Caco-2 (cell line): ENCODE measurements around the gene RASGRF2. TPM values are rescaled to one million over a fixed set of nuclear protein-coding genes. Genes with fewer than 3 reads are reported as not detected.

ENCODE experiments used
- BruUV-seq: library from RNA; stranded (reverse); fragments of 400-500 nt; replicated peaks from 2 replicates; lab custom pipeline; 2021; lab: Mats Ljungman, UMichigan
- CTCF ChIA-PET: fragments of 300-600 bp; sonication (Branson Sonifier 250); formaldehyde crosslinking; loops from one replicate; lab custom pipeline; 2022; ENCODE audit warnings: antibody characterized with exemption; lab: Charles Lee
- POLR2A ChIA-PET: fragments of 300-600 bp; sonication (Branson Sonifier 250); formaldehyde crosslinking; loops from one replicate; lab custom pipeline; 2022; ENCODE audit warnings: antibody characterized with exemption; lab: Charles Lee
- DNase-seq, 2 experiments: peaks; one replicate each; pipeline versions ENCODE4 v3.0.0 to v3.0.0-alpha.2; 2020 to 2022
- H3K27me3 ChIP-seq: replicated peaks from 2 replicates; pipeline ENCODE4 v1.6.0; 2011; ENCODE audit warnings: low read length; ENCODE audit not compliant: control insufficient read depth, insufficient read depth
- H3K36me3 ChIP-seq: 2 replicates; pipeline ENCODE4 v1.5.1; 2011; ENCODE audit warnings: low read length; ENCODE audit not compliant: control insufficient read depth, insufficient read depth
- H3K4me1 ChIP-seq: fragments of 250-450 bp; sonication (Bioruptor Pico); 2 replicates; pipeline ENCODE4 v1.5.1; 2020; ENCODE audit warnings: mild to moderate bottlenecking
- H3K4me3 ChIP-seq: 2 replicates; pipeline ENCODE4 v1.5.1; 2011; ENCODE audit warnings: low read depth, mild to moderate bottlenecking, control low read depth, low read length
- H3K9me3 ChIP-seq: fragments of 250-450 bp; sonication (Bioruptor Pico); 2 replicates; pipeline ENCODE4 v1.5.1; 2020; ENCODE audit warnings: mild to moderate bottlenecking, moderate library complexity
- H3K27ac Mint-ChIP-seq: one replicate; pipeline ENCODE4 v1.8.0; 2022; ENCODE audit warnings: mixed read lengths; ENCODE audit not compliant: unreplicated experiment
- H3K27me3 Mint-ChIP-seq: one replicate; pipeline ENCODE4 v1.8.0; 2022; ENCODE audit warnings: mixed read lengths; ENCODE audit not compliant: insufficient read depth, unreplicated experiment
- H3K36me3 Mint-ChIP-seq: one replicate; pipeline ENCODE4 v1.8.0; 2022; ENCODE audit warnings: mild to moderate bottlenecking, mixed read lengths; ENCODE audit not compliant: insufficient read depth, unreplicated experiment
- H3K4me1 Mint-ChIP-seq: one replicate; pipeline ENCODE4 v1.8.0; 2022; ENCODE audit warnings: low read depth, mixed read lengths; ENCODE audit not compliant: unreplicated experiment
- H3K4me3 Mint-ChIP-seq: one replicate; pipeline ENCODE4 v1.8.0; 2022; ENCODE audit warnings: mild to moderate bottlenecking, moderate library complexity, mixed read lengths; ENCODE audit not compliant: unreplicated experiment
- H3K9me3 Mint-ChIP-seq: one replicate; pipeline ENCODE4 v1.8.0; 2022; ENCODE audit warnings: mixed read lengths; ENCODE audit not compliant: unreplicated experiment
- intact Hi-C: fragments of 100-400 bp; cut with micrococcal nuclease; formaldehyde crosslinking; loops from one replicate; pipeline ENCODE4 v1.10.0; 2022; ENCODE audit not compliant: unreplicated experiment
- total RNA-seq: library from RNA; stranded (reverse); gene quantifications from 2 replicates; pipeline ENCODE4 v1.2.3, GENCODE V29; 2022
- TF ChIP-seq, protein P1 (sequence below), 2 experiments: fragments of 200-600 bp in 1 of 2; IDR thresholded peaks; 1 replicate in 1 of 2; 2 replicates in 1 of 2; pipeline versions ENCODE4 v1.5.1 to v1.8.0; 2011 to 2022; ENCODE audit warnings: antibody characterized with exemption in 1 of 2, control low read depth in 1 of 2, inconsistent platforms in 1 of 2, low read depth in 1 of 2, low read length in 1 of 2, mild to moderate bottlenecking in 1 of 2, moderate library complexity in 1 of 2; ENCODE audit not compliant: insufficient read depth in 1 of 2, severe bottlenecking in 1 of 2, unreplicated experiment in 1 of 2

The RASGRF2 gene
- total RNA-seq, 1 experiment from 2014 or later: 23.1 TPM

- Histone ChIP-seq H3K4me3 (no peak overlapping the region), H3K27me3 (no peaks in the 10 kb centered on the region), H3K4me1 (no peaks in the 10 kb centered on the region), H3K36me3 (no peaks in the 10 kb centered on the region), H3K9me3 (no peaks in the 10 kb centered on the region)
- Mint-ChIP-seq H3K27ac (no peak overlapping the region), H3K9me3 (no peaks in the 10 kb centered on the region), H3K4me3 (no peak overlapping the region), H3K36me3 (no peaks in the 10 kb centered on the region), H3K4me1 (no peaks in the 10 kb centered on the region), H3K27me3 (no peaks in the 10 kb centered on the region)
- ChIA-PET POLR2A (no interaction called here), CTCF (no interaction called here)
- TF ChIP-seq, protein P1, sequence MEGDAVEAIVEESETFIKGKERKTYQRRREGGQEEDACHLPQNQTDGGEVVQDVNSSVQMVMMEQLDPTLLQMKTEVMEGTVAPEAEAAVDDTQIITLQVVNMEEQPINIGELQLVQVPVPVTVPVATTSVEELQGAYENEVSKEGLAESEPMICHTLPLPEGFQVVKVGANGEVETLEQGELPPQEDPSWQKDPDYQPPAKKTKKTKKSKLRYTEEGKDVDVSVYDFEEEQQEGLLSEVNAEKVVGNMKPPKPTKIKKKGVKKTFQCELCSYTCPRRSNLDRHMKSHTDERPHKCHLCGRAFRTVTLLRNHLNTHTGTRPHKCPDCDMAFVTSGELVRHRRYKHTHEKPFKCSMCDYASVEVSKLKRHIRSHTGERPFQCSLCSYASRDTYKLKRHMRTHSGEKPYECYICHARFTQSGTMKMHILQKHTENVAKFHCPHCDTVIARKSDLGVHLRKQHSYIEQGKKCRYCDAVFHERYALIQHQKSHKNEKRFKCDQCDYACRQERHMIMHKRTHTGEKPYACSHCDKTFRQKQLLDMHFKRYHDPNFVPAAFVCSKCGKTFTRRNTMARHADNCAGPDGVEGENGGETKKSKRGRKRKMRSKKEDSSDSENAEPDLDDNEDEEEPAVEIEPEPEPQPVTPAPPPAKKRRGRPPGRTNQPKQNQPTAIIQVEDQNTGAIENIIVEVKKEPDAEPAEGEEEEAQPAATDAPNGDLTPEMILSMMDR (IDR thresholded peaks at IDR 0.05; ENCODE audit: insufficient read depth in 1 of 2, low read depth in 1 of 2, low read length in 1 of 2, severe bottlenecking in 1 of 2, unreplicated experiment in 1 of 2): no peak
- intact Hi-C loops: loop anchor here (1.0 kb wide), 2 partner anchors 453 to 479 kb away; no protein-coding TSS in a partner anchor
- no TSS peak for BruUV-seq
- no peak for DNase-seq
Observed at GRCh38 chr5:81164936-81165335, 204.8 kb downstream of the RASGRF2 start.

DNA sequence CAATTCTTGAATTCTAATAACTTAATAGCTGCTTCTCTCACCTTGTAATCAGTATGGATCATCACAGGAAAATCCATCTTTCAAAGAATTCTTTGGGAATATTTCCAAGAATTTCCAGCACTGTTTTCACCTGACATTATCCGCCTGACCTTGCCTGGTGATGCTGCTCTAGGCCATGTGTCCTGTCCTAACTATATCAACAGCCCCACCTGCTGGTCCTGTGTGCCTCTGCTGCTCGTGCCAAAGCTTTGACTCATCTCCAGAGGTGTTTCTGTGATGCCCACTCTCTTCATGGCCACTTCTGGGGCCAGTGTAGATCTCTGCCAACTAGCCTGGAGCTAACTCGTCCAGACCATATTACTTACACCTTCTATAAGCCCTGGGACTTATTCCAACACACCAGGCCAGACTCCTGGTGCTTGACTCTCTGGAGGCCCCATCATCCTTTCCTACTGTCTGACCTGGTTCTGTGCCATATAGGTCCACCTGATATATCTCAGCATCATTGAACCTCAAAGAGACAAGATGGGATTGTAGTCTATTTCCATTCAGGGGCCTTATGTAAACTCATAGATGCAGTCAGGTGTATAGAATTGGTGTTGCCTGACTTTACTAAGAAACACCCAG lies 205.4 kb downstream of the RASGRF2 start:
- no peaks in the 10 kb centered on the region for H3K4me1 ChIP-seq
- no peak overlapping the region for H3K27ac Mint-ChIP-seq
- no peaks in the 10 kb centered on the region for H3K4me1 Mint-ChIP-seq
- no peaks in the 10 kb centered on the region for H3K27me3 ChIP-seq
- ChIA-PET POLR2A (no interaction called here), CTCF (interaction anchor here (1.1 kb wide), 1 partner anchor 30 kb away, joined by 3 read pairs; no protein-coding TSS in a partner anchor)
- no peaks in the 10 kb centered on the region for H3K36me3 Mint-ChIP-seq
- H3K36me3 ChIP-seq: no peaks in the 10 kb centered on the region
- H3K9me3 Mint-ChIP-seq: no peaks in the 10 kb centered on the region
- H3K4me3 ChIP-seq: no peak overlapping the region
- BruUV-seq: no TSS peak
- peak; percentile 81 for DNase-seq
- no peaks in the 10 kb centered on the region for H3K9me3 ChIP-seq
- no peaks in the 10 kb centered on the region for H3K27me3 Mint-ChIP-seq
- TF ChIP-seq, protein P1 (IDR thresholded peaks at IDR 0.05; ENCODE audit: insufficient read depth in 1 of 2, low read depth in 1 of 2, low read length in 1 of 2, severe bottlenecking in 1 of 2, unreplicated experiment in 1 of 2): peak; percentile 70 to 89
- intact Hi-C loops: loop anchor here (1.0 kb wide), 2 partner anchors 453 to 479 kb away; no protein-coding TSS in a partner anchor
- H3K4me3 Mint-ChIP-seq: no peak overlapping the region

GRCh38 chr5:81166430-81166829 lies 206.3 kb downstream of the RASGRF2 start:
- H3K4me1 Mint-ChIP-seq: no peaks in the 10 kb centered on the region
- no peaks in the 10 kb centered on the region for H3K9me3 Mint-ChIP-seq
- intact Hi-C loops: no loop called here
- H3K4me3 Mint-ChIP-seq: no peak overlapping the region
- BruUV-seq: no TSS peak
- no peaks in the 10 kb centered on the region for H3K27me3 ChIP-seq
- H3K4me1 ChIP-seq: no peaks in the 10 kb centered on the region
- no peak for DNase-seq
- ChIA-PET POLR2A (no interaction called here), CTCF (interaction anchor here (1.1 kb wide), 1 partner anchor 29 kb away, joined by 3 read pairs; no protein-coding TSS in a partner anchor)
- no peak overlapping the region for H3K27ac Mint-ChIP-seq
- TF ChIP-seq, protein P1 (IDR thresholded peaks at IDR 0.05; ENCODE audit: insufficient read depth in 1 of 2, low read depth in 1 of 2, low read length in 1 of 2, severe bottlenecking in 1 of 2, unreplicated experiment in 1 of 2): no peak
- H3K4me3 ChIP-seq: no peak overlapping the region
- no peaks in the 10 kb centered on the region for H3K36me3 Mint-ChIP-seq
- H3K9me3 ChIP-seq: no peaks in the 10 kb centered on the region
- no peaks in the 10 kb centered on the region for H3K36me3 ChIP-seq
- no peaks in the 10 kb centered on the region for H3K27me3 Mint-ChIP-seq
